Omental fat pad (tissue), 4 donors: ENCODE results near the gene LTBP3. TPM values are rescaled to one million over a fixed set of nuclear protein-coding genes. Genes with fewer than 3 reads are reported as not detected.

ENCODE experiments used
- ATAC-seq: fragments of 150-250 bp; one replicate; pipeline ENCODE4 v1.9.1; 2016; ENCODE audit warnings: mild to moderate bottlenecking, moderate library complexity; ENCODE audit not compliant: low FRiP score
- DNase-seq: peaks from one replicate; pipeline ENCODE4 v3.0.0-alpha.2; 2019; ENCODE audit warnings: low spot score
- total RNA-seq, 4 donors: library from RNA; depleted of rRNA; stranded (reverse); fragments of >200 nt; gene quantifications; one replicate each; pipeline ENCODE4 v1.1.0, GENCODE V29; 2016
- TF ChIP-seq, protein P1 (sequence below), 3 donors: fragments of 450-650 bp; IDR thresholded peaks; one replicate each; pipeline ENCODE4 v1.5.1; 2016 to 2017; ENCODE audit warnings: antibody characterized with exemption in 3 of 3, mild to moderate bottlenecking in 3 of 3, moderate library complexity in 2 of 3

LTBP3 gene
- total RNA-seq, 4 donors from 2014 or later: 67.3 to 84.8 (median 76.5) TPM

GRCh38 chr11:65562020-65562419 is 3.9 kb upstream of the LTBP3 start:
- DNase-seq (no peak), ATAC-seq (no peak)
- TF ChIP-seq, protein P1, sequence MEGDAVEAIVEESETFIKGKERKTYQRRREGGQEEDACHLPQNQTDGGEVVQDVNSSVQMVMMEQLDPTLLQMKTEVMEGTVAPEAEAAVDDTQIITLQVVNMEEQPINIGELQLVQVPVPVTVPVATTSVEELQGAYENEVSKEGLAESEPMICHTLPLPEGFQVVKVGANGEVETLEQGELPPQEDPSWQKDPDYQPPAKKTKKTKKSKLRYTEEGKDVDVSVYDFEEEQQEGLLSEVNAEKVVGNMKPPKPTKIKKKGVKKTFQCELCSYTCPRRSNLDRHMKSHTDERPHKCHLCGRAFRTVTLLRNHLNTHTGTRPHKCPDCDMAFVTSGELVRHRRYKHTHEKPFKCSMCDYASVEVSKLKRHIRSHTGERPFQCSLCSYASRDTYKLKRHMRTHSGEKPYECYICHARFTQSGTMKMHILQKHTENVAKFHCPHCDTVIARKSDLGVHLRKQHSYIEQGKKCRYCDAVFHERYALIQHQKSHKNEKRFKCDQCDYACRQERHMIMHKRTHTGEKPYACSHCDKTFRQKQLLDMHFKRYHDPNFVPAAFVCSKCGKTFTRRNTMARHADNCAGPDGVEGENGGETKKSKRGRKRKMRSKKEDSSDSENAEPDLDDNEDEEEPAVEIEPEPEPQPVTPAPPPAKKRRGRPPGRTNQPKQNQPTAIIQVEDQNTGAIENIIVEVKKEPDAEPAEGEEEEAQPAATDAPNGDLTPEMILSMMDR (IDR thresholded peaks at IDR 0.05): no peak

DNA sequence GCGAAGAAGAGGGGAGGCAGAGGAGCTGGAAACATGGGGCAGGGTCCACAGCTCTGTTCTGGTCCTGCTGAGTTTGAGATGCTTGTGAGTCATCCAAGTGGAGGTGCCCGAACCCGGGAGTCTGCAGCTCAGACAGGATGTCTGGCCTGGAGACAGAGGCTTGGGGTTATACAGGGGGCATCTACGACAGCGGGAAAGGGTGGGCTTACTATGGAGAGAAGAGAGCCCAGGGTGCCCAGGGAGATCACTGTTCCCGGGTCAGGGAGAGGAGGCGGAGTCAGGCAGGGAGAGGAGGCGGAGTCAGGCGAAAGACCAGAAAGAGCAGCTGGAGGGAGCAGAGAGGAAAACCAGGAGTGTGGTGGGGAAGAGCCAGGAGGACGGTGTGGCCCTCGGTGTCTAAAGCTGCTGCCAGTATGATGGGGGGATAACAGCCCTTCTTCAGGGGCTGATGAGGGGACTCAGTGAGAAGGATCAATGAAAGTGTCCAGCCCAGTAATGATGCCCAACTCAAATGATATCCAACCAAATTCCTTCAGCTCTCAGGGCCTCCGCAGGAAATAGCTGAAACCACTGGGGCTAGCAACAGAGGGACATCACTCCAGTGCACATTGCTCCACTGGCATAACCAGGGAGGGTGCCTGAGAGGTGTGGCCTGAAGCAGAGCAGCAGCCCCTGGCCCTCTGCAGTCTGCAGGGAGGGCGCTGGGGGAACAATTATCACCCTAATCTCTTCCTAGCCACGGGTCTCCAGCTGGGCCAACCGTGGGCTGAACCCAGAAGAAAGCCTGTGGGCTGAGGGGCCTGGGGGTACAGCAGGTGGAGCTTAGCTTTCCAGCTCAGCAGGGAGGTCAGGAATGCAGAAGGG is 2.6 kb upstream of the LTBP3 start:
- ATAC-seq: peak; percentile 23
- TF ChIP-seq, protein P1 (IDR thresholded peaks at IDR 0.05): no peak
- no peak for DNase-seq

DNA sequence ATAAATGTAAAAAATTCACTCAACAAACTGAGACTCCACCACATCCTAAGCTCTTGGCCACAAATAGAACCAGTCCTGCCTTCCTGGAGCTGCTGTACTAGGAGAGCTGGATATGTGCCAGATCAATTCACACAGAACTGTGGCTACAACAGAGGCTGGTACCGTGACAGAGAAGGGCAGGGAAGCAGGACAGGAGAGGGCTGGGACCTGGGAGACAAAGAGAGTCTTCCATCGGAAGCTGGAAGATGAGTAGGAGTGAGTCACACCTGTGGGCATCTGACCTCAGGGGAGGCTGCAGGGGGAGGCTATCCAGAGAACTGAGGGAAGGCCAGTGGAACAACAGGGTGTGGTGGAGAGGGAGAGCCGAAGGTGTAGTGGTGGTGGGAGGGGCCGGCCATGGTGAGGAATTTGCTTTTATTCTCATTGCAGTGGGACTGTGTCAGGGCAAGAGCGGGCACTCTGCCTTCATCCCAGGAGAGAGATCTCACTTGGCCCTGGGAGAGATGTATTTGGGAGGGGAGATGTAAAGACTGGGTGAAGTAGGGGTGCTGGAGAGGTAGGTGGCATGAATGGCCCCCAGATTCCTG is 1.9 kb upstream of the LTBP3 start:
- ATAC-seq: peak; percentile 31
- TF ChIP-seq, protein P1 (IDR thresholded peaks at IDR 0.05): no peak

GRCh38 chr11:65559535-65559934 is 1.4 kb upstream of the LTBP3 start:
- DNase-seq (no peak), ATAC-seq (no peak)
- TF ChIP-seq, protein P1 (IDR thresholded peaks at IDR 0.05): no peak

More for the DNA sequence above, 1.9 kb upstream of the LTBP3 start:
- DNase-seq: no peak

DNA sequence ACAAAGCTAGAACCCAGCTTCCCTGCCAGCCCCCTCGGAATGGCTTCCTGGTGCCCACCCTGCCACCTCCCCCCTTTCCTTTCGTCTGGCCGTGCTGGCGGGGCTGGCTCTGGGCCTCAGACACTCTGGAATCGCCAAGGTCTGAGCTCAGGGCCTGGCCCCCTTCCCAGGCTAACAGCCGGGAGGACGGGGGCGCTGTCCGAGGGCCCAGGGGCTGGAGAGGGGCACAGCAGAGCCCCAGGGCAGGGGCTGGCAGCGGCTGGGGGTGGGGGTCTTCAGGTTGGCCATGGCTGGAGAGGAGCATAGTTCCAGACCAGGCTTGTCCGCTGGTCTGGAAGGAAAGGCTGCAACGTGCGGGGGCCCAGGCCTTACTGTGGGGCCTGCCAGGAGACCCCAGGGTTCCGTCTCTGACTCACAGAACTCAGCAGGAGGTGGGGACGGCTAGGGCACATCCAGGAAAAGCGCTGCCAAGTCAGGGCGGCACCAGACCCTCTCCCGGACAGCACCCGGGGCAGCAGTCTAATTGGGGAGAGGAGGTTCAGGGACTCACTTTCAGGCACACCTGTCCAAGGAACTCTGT is 861 bp upstream of the LTBP3 start:
- DNase-seq (no peak), ATAC-seq (no peak)
- TF ChIP-seq, protein P1 (IDR thresholded peaks at IDR 0.05): no peak

DNA sequence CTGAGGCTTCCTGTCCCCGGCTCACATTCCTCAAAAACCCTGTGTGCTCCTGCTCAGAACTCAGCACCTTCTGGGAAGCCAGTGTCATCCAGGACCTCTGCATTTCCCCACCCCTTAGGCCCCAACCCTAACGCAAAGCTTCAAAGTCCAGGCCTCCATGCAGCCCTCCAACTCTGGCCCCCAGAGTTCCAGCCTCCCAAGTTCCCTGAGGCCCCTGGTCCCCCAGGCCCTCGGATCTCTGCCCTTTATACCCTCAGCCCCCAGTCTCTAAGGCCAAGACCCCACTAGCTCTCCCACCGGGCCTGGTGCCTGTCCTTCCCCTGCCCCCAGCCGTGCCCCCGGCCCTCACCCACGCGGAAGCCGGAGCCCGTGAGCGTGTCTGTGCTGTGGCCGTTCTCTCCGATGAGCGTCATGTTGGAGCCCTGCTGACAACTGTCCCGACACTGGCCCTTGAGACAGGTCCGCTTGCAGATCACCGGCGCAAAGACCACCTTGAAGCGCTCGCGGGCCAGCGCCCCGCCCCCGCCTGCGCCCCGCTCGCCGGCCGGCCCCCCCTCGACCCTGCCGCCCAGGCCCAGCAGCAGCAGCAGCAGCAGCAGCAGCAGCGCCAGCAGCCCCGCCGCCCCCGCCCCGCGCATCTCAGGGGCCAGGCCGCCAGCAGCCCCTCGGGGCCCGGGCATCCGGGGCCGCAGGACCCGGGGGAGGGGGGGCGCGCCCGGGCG is 718 bp downstream of the LTBP3 start:
- DNase-seq (no peak), ATAC-seq (no peak)
- TF ChIP-seq, protein P1 (IDR thresholded peaks at IDR 0.05): no peak
